RWPE1 (cell line): ENCODE data around the gene ZMYND10.

ENCODE experiments used
- CTCF ChIA-PET: fragments of 350-600 bp; sonication (Branson Sonifier 250); formaldehyde crosslinking; extraction: SDS; loops from one replicate; lab custom pipeline; 2021; lab: Yijun Ruan, JAX
- POLR2A ChIA-PET: fragments of 400-600 bp; formaldehyde crosslinking; extraction: SDS; loops from one replicate; lab custom pipeline; 2020; ENCODE audit warnings: antibody characterized with exemption; ENCODE audit not compliant: low non-redundant PET; lab: Yijun Ruan, JAX
- DNase-seq: peaks from one replicate; pipeline ENCODE4 v3.0.0; 2012; ENCODE audit warnings: low spot score
- H3K27ac ChIP-seq: fragments of 450-650 bp; 2 replicates; pipeline ENCODE4 v1.5.1; 2017
- TF ChIP-seq, protein P1 (sequence below): fragments of 450-650 bp; conservative IDR thresholded peaks from 2 replicates; pipeline ENCODE4 v1.5.1; 2017; ENCODE audit warnings: low read depth, mild to moderate bottlenecking

Gene ZMYND10

DNA sequence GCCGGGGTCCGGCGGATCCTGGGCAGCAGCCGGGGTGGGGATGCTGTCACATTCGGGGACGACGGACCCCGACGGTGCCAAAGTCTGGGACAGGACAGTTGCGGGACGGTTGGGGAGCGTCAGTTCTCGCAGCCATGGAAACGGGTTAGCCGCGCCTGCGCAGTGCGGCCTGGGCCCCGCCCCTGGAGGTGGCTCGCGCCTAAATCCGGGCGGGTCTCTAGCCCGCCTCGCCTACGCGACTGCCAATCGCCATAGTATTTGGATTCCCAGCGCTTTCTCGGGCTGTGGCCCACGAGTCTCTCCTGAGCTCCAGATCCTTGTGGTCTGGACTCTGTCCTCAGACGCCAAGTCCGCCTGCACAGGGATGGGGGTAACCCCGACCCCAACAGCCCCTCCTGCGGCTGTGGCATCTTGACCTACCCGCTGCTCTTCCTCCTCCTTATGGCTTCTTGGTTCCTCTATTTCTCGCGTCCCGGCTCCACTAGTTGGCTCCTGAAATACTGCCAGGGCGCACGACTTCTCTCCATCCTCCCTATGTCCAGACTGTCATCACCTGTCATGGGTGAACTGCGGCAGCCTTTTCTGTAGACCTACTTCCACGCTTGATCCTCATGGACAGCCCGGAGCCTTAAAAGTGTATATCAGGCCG lies at the start of gene ZMYND10:
TSS of gene ZMYND10 (minus strand) at position 147 of the 649 bp plus-strand sequence. CDS start 153 bp downstream, outside the sequence.
- TF ChIP-seq, protein P1, sequence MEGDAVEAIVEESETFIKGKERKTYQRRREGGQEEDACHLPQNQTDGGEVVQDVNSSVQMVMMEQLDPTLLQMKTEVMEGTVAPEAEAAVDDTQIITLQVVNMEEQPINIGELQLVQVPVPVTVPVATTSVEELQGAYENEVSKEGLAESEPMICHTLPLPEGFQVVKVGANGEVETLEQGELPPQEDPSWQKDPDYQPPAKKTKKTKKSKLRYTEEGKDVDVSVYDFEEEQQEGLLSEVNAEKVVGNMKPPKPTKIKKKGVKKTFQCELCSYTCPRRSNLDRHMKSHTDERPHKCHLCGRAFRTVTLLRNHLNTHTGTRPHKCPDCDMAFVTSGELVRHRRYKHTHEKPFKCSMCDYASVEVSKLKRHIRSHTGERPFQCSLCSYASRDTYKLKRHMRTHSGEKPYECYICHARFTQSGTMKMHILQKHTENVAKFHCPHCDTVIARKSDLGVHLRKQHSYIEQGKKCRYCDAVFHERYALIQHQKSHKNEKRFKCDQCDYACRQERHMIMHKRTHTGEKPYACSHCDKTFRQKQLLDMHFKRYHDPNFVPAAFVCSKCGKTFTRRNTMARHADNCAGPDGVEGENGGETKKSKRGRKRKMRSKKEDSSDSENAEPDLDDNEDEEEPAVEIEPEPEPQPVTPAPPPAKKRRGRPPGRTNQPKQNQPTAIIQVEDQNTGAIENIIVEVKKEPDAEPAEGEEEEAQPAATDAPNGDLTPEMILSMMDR, result no peak
- POLR2A ChIA-PET, result interaction anchor here (0.6 kb wide), 1 partner anchor 24 kb away, joined by 3 read pairs; no protein-coding TSS in a partner anchor

DNA sequence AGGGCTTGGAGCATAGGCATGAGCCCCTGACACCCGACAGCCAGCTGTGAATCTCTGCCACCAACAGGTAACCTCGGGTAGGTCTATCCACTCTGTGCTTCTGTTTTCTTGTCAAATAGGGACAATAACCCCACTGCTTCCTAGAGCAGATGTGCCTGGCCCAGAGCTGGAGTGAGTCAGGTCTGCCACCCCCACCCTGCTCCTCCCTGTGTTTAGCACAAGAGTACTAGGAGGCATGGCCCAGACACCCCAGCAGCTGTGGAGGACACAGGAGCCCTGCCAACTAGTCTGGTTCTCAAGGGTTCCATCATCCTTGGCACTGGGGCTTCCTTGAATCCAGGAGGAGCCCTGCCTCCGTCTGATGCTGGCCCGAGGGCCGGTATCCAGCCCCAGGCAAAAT lies 47.5 kb upstream of the ZMYND10 start:
- ChIA-PET POLR2A (no interaction called here), CTCF (no interaction called here)
- peak overlapping the region; percentile 80; the same call in 1 of the 2 replicates for H3K27ac ChIP-seq
- no peak for DNase-seq
- TF ChIP-seq, protein P1, result no peak

More for the DNA sequence above, at the start of gene ZMYND10:
- CTCF ChIA-PET, result no interaction called here
- DNase-seq, result peak; percentile 80
- H3K27ac ChIP-seq, result peak within 1 kb of the TSS; percentile 95

DNA sequence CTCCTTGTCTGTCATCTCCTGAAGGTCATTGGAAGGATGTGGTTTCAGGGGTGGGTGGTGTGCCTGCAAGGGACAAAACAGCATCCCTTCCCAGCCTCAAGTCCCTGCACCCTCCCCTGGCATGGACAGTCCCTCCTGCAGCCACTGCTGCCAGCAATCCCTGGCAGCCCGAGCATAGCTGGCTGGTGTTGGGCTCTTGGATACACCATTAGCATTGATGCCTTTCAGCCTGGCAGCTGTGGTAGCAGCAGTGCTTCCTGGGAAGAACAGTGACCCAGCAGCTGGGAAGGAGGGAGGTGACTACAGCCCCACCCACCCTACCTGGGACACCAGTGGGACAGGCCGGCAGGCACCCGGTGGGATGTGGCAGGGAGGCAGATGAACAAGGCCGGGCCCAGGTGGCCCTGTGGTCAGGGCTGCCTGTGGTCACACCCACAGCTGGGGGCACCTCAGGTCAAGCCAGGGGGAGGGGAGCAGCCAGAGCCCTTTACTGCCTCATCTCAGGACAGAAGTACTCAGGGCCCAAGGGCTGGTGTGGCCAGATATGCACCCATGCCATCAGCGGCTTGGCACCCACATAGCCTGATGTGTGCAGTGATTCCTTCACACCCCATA lies 46.7 kb upstream of the ZMYND10 start:
- CTCF ChIA-PET, result interaction anchor here (0.6 to 0.7 kb wide), 2 partner anchors 30 to 1146 kb away, joined by 3 to 4 read pairs; no protein-coding TSS in a partner anchor

DNA sequence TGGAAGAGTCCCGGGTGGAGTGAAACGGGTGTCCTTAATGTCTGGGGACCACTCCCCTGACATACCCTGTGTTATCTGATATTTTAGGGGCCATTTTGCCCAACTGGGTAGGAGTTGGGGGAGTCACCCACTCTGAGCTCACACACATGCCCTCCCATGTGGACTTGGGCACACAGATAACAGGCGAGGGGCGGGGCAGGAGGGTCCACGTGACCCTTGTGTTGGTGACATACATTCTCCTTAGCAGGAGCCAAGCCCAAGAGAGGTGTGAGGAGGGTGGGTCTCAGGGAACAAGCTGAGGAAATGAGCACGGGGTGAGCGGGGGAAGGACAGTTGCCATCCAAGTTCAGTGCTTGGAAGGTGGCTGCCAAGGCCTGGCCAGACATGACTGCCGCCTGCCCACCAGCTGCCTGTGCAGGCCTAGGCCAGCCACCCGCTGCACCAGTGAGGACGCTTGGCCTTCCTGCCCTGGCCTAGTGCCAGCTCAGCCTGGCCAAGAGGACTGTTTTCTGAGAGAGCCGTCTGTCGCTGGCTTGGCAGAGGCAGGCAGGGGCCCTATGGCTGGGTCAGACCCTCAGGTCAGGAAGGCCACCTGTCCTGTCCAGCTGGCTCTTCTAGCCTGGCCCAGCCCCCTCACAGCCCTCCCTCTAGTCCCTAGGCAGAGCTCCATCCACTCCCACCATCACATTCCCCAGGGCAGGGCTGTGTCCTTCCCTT lies 45.1 kb upstream of the ZMYND10 start:
- peak overlapping the region; percentile 80 for H3K27ac ChIP-seq
- TF ChIP-seq, protein P1, result no peak
- DNase-seq, result peak; percentile 25
- ChIA-PET POLR2A (no interaction called here), CTCF (interaction anchor here (0.6 to 0.9 kb wide), 3 partner anchors 23 to 553 kb away, joined by 3 read pairs; no protein-coding TSS in a partner anchor)

More for the DNA sequence above, 46.7 kb upstream of the ZMYND10 start:
- POLR2A ChIA-PET, result no interaction called here
- H3K27ac ChIP-seq, result peak overlapping the region; percentile 80
- TF ChIP-seq, protein P1, result no peak
- no peak for DNase-seq

DNA sequence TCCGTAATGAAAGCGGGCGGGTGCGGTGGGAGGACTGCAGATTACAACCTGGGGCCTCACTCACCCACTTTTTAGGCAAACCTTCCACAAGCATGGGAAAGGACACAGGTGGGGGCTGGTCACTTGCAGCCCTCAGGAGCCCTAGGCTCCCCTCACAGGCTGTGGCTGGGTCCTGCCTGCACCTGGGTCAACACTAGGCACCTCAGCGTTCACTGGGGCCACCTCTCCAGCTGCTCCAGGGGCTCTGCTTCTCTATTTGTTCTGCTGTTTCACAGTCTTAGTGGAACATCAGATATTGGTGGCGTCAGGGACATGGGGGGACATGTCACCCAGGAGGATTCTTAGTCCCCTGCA lies 43.9 kb upstream of the ZMYND10 start:
- TF ChIP-seq, protein P1, result no peak
- ChIA-PET POLR2A (no interaction called here), CTCF (no interaction called here)
- peak overlapping the region; percentile 80; the same call in 1 of the 2 replicates for H3K27ac ChIP-seq
- no peak for DNase-seq

DNA sequence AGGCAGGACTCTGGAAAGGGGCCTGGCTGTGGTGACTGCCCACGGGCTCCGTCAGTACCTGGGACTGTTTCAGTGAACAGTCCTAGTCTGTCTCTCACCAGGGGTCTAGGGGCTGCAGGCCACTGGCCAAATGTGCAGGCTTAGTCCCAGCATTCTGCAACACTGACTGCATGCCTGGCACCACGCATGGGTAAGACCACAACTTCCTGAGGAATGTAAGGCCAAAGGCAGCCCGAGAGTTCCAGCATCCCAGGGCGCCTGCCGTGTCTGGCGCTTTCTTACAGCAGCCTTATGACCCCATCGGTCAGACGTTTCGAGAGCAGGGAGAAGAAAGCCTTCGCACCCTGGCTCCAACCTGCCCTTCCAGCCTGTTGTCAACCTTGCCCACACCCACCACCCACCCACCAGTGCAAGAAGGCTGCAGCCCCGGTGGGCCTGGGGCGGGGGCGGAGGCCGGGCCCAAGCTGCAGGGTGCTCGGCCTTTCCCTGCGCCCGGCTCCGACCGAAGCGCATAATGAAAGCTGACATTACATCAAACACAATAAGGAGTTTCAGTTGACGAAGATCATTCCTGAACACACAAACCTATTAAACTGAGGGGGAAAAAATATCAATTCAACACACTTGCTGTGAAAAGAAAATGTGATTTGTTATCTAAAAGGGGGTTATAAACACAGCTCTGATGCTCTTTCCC lies 43.3 kb upstream of the ZMYND10 start:
- TF ChIP-seq, protein P1, result no peak
- ChIA-PET POLR2A (no interaction called here), CTCF (no interaction called here)
- DNase-seq, result no peak
- no peak overlapping the region for H3K27ac ChIP-seq
